GM18867 (cell line): ENCODE measurements around the gene LTA.
A peak's percentile ranks its signal among the peaks of the same experiment; 100 is the strongest.
"Not testable (repeated sequence)": the region's sequence is repeated elsewhere in the genome, so short reads cannot be mapped to it uniquely, and the experiment has no call there.

Experiments
- ATAC-seq: cut with Tn5 transposase; IDR thresholded peaks from one replicate; pipeline ENCODE4 v1.9.1; 2021; ENCODE audit warnings: mild to moderate bottlenecking, moderate library complexity; ENCODE audit not compliant: unreplicated experiment

LTA gene

GRCh38 chr6:31586008-31586407, 13.9 kb downstream of the LTA start, which contains the start of gene LST1:
Gene LST1, plus strand, starts transcription at chr6:31586277. Its CDS starts 1,023 bp downstream, at chr6:31587300.
- ATAC-seq = no peak

GRCh38 chr6:31586599-31587281, 14.7 kb downstream of the LTA start:
- no peak for ATAC-seq

- ATAC-seq = no peak
Observed at GRCh38 chr6:31587791-31588777, 16.0 kb downstream of the LTA start.

GRCh38 chr6:31588871-31589650, 17.0 kb downstream of the LTA start:
- no peak for ATAC-seq

- not testable (repeated sequence) for ATAC-seq
Observed at GRCh38 chr6:31590691-31591090, 18.6 kb downstream of the LTA start.

- no peak for ATAC-seq
Observed at GRCh38 chr6:31592396-31592771, 20.3 kb downstream of the LTA start.

GRCh38 chr6:31597006-31597405, 24.9 kb downstream of the LTA start:
- no peak for ATAC-seq

- no peak for ATAC-seq
Observed at GRCh38 chr6:31607317-31607716, 35.2 kb downstream of the LTA start.

- ATAC-seq = no peak
Observed at GRCh38 chr6:31609519-31610406, 37.7 kb downstream of the LTA start.

- ATAC-seq = no peak
Observed at GRCh38 chr6:31610968-31611367, 38.9 kb downstream of the LTA start.

GRCh38 chr6:31614075-31614619, 42.1 kb downstream of the LTA start:
- no peak for ATAC-seq

- no peak for ATAC-seq
Observed at GRCh38 chr6:31614684-31615578, 42.8 kb downstream of the LTA start, which contains the start of gene AIF1. Gene AIF1, plus strand, starts transcription at chr6:31615234. Its CDS starts 96 bp downstream, at chr6:31615330.

GRCh38 chr6:31615748-31616147, 43.7 kb downstream of the LTA start:
- ATAC-seq = no peak

GRCh38 chr6:31617010-31617409, 44.9 kb downstream of the LTA start:
- ATAC-seq = no peak

GRCh38 chr6:31619805-31620585, 47.9 kb downstream of the LTA start:
- ATAC-seq = peak; percentile 83

- peak; percentile 35 for ATAC-seq
Observed at GRCh38 chr6:31620586-31621319, 48.7 kb downstream of the LTA start, which contains the start of gene PRRC2A. Gene PRRC2A, plus strand, starts transcription at chr6:31620715. Its CDS starts 2,075 bp downstream, at chr6:31622790.

- no peak for ATAC-seq
Observed at GRCh38 chr6:31621320-31621939, 49.3 kb downstream of the LTA start.
